Caco-2 (cell line): ENCODE results near the gene NCKAP5. TPM values are rescaled to one million over a fixed set of nuclear protein-coding genes. Genes with fewer than 3 reads are reported as not detected.
"Not testable (repeated sequence)": the region's sequence is repeated elsewhere in the genome, so short reads cannot be mapped to it uniquely, and the experiment has no call there.

Source experiments
- BruUV-seq: library from RNA; stranded (reverse); fragments of 400-500 nt; replicated peaks from 2 replicates; lab custom pipeline; 2021; lab: Mats Ljungman, UMichigan
- CTCF ChIA-PET: fragments of 300-600 bp; sonication (Branson Sonifier 250); formaldehyde crosslinking; loops from one replicate; lab custom pipeline; 2022; ENCODE audit warnings: antibody characterized with exemption; lab: Charles Lee
- POLR2A ChIA-PET: fragments of 300-600 bp; sonication (Branson Sonifier 250); formaldehyde crosslinking; loops from one replicate; lab custom pipeline; 2022; ENCODE audit warnings: antibody characterized with exemption; lab: Charles Lee
- DNase-seq, 2 experiments: peaks; one replicate each; pipeline versions ENCODE4 v3.0.0 to v3.0.0-alpha.2; 2020 to 2022
- H3K27me3 ChIP-seq: replicated peaks from 2 replicates; pipeline ENCODE4 v1.6.0; 2011; ENCODE audit warnings: low read length; ENCODE audit not compliant: control insufficient read depth, insufficient read depth
- H3K36me3 ChIP-seq: 2 replicates; pipeline ENCODE4 v1.5.1; 2011; ENCODE audit warnings: low read length; ENCODE audit not compliant: control insufficient read depth, insufficient read depth
- H3K4me1 ChIP-seq: fragments of 250-450 bp; sonication (Bioruptor Pico); 2 replicates; pipeline ENCODE4 v1.5.1; 2020; ENCODE audit warnings: mild to moderate bottlenecking
- H3K4me3 ChIP-seq: 2 replicates; pipeline ENCODE4 v1.5.1; 2011; ENCODE audit warnings: low read depth, mild to moderate bottlenecking, control low read depth, low read length
- H3K9me3 ChIP-seq: fragments of 250-450 bp; sonication (Bioruptor Pico); 2 replicates; pipeline ENCODE4 v1.5.1; 2020; ENCODE audit warnings: mild to moderate bottlenecking, moderate library complexity
- H3K27ac Mint-ChIP-seq: one replicate; pipeline ENCODE4 v1.8.0; 2022; ENCODE audit warnings: mixed read lengths; ENCODE audit not compliant: unreplicated experiment
- H3K27me3 Mint-ChIP-seq: one replicate; pipeline ENCODE4 v1.8.0; 2022; ENCODE audit warnings: mixed read lengths; ENCODE audit not compliant: insufficient read depth, unreplicated experiment
- H3K36me3 Mint-ChIP-seq: one replicate; pipeline ENCODE4 v1.8.0; 2022; ENCODE audit warnings: mild to moderate bottlenecking, mixed read lengths; ENCODE audit not compliant: insufficient read depth, unreplicated experiment
- H3K4me1 Mint-ChIP-seq: one replicate; pipeline ENCODE4 v1.8.0; 2022; ENCODE audit warnings: low read depth, mixed read lengths; ENCODE audit not compliant: unreplicated experiment
- H3K4me3 Mint-ChIP-seq: one replicate; pipeline ENCODE4 v1.8.0; 2022; ENCODE audit warnings: mild to moderate bottlenecking, moderate library complexity, mixed read lengths; ENCODE audit not compliant: unreplicated experiment
- H3K9me3 Mint-ChIP-seq: one replicate; pipeline ENCODE4 v1.8.0; 2022; ENCODE audit warnings: mixed read lengths; ENCODE audit not compliant: unreplicated experiment
- CTCF ChIP-seq, 2 experiments: fragments of 200-600 bp in 1 of 2; IDR thresholded peaks; 1 replicate in 1 of 2; 2 replicates in 1 of 2; pipeline versions ENCODE4 v1.5.1 to v1.8.0; 2011 to 2022; ENCODE audit warnings: antibody characterized with exemption in 1 of 2, control low read depth in 1 of 2, inconsistent platforms in 1 of 2, low read depth in 1 of 2, low read length in 1 of 2, mild to moderate bottlenecking in 1 of 2, moderate library complexity in 1 of 2; ENCODE audit not compliant: insufficient read depth in 1 of 2, severe bottlenecking in 1 of 2, unreplicated experiment in 1 of 2
- intact Hi-C: fragments of 100-400 bp; cut with micrococcal nuclease; formaldehyde crosslinking; loops from one replicate; pipeline ENCODE4 v1.10.0; 2022; ENCODE audit not compliant: unreplicated experiment
- total RNA-seq: library from RNA; stranded (reverse); gene quantifications from 2 replicates; pipeline ENCODE4 v1.2.3, GENCODE V29; 2022

NCKAP5 gene
- total RNA-seq, 1 experiment from 2014 or later: 3.8 TPM

GRCh38 chr2:132703396-132703795 is 864.9 kb downstream of the NCKAP5 start:
- Histone ChIP-seq H3K36me3 (no peaks in the 10 kb centered on the region), H3K4me1 (no peaks in the 10 kb centered on the region), H3K27me3 (no peaks in the 10 kb centered on the region), H3K4me3 (no peak overlapping the region), H3K9me3 (no peaks in the 10 kb centered on the region)
- no peak overlapping the region for H3K27ac Mint-ChIP-seq
- POLR2A ChIA-PET: no interaction called here
- no peaks in the 10 kb centered on the region for H3K36me3 Mint-ChIP-seq
- CTCF ChIA-PET: no interaction called here
- DNase-seq: no peak
- no peak for TF ChIP-seq CTCF (IDR thresholded peaks at IDR 0.05; ENCODE audit: insufficient read depth in 1 of 2, low read depth in 1 of 2, low read length in 1 of 2, severe bottlenecking in 1 of 2, unreplicated experiment in 1 of 2)
- H3K4me3 Mint-ChIP-seq: no peak overlapping the region
- no peaks in the 10 kb centered on the region for H3K4me1 Mint-ChIP-seq
- BruUV-seq: no TSS peak
- intact Hi-C loops: no loop called here
- H3K27me3 Mint-ChIP-seq: no peaks in the 10 kb centered on the region
- H3K9me3 Mint-ChIP-seq: no peaks in the 10 kb centered on the region

GRCh38 chr2:132701810-132702209 is 866.5 kb downstream of the NCKAP5 start:
- H3K27ac Mint-ChIP-seq: no peak overlapping the region
- no peaks in the 10 kb centered on the region for H3K4me1 ChIP-seq
- DNase-seq: no peak
- no peak for TF ChIP-seq CTCF (IDR thresholded peaks at IDR 0.05; ENCODE audit: insufficient read depth in 1 of 2, low read depth in 1 of 2, low read length in 1 of 2, severe bottlenecking in 1 of 2, unreplicated experiment in 1 of 2)
- intact Hi-C loops: no loop called here
- H3K9me3 ChIP-seq: no peaks in the 10 kb centered on the region
- no peak overlapping the region for H3K4me3 ChIP-seq
- H3K4me1 Mint-ChIP-seq: no peaks in the 10 kb centered on the region
- H3K36me3 ChIP-seq: no peaks in the 10 kb centered on the region
- POLR2A ChIA-PET: no interaction called here
- H3K36me3 Mint-ChIP-seq: no peaks in the 10 kb centered on the region
- CTCF ChIA-PET: no interaction called here
- BruUV-seq: no TSS peak
- no peaks in the 10 kb centered on the region for H3K9me3 Mint-ChIP-seq
- H3K27me3 Mint-ChIP-seq: no peaks in the 10 kb centered on the region
- no peaks in the 10 kb centered on the region for H3K27me3 ChIP-seq
- H3K4me3 Mint-ChIP-seq: no peak overlapping the region

- intact Hi-C loops, DNase-seq, CTCF ChIA-PET, H3K27me3 ChIP-seq, H3K4me3 Mint-ChIP-seq, H3K9me3 ChIP-seq, H3K36me3 ChIP-seq, H3K27me3 Mint-ChIP-seq, H3K4me3 ChIP-seq, H3K4me1 Mint-ChIP-seq, H3K36me3 Mint-ChIP-seq, BruUV-seq, H3K27ac Mint-ChIP-seq, POLR2A ChIA-PET, H3K4me1 ChIP-seq, H3K9me3 Mint-ChIP-seq: not testable (repeated sequence)
Observed at GRCh38 chr2:132699802-132700201, 868.5 kb downstream of the NCKAP5 start.

- intact Hi-C loops, H3K27me3 Mint-ChIP-seq, H3K36me3 Mint-ChIP-seq, POLR2A ChIA-PET, BruUV-seq, H3K27me3 ChIP-seq, H3K4me1 ChIP-seq, DNase-seq, CTCF ChIA-PET, H3K9me3 ChIP-seq, H3K4me3 Mint-ChIP-seq, H3K4me3 ChIP-seq, H3K4me1 Mint-ChIP-seq, H3K27ac Mint-ChIP-seq, H3K36me3 ChIP-seq, H3K9me3 Mint-ChIP-seq: not testable (repeated sequence)
Observed at GRCh38 chr2:132698347-132698746, 869.9 kb downstream of the NCKAP5 start.
